K562 (cell line): Measurements from ENCODE around the gene S1PR1. TPM values are rescaled to one million over a fixed set of nuclear protein-coding genes. Genes with fewer than 3 reads are reported as not detected.

ENCODE experiments used
- ARID1B ChIP-seq: fragments of 450-650 bp; IDR thresholded peaks from 2 replicates; pipeline ENCODE4 v1.6.1; 2016; ENCODE audit warnings: antibody characterized with exemption, mild to moderate bottlenecking, inconsistent platforms
- ELK3 ChIP-seq: fragments of 450-650 bp; formaldehyde crosslinking; IDR thresholded peaks from 2 replicates; pipeline ENCODE4 v1.4.0; 2020; ENCODE audit warnings: mild to moderate bottlenecking
- FOXO4 ChIP-seq: fragments of 450-650 bp; formaldehyde crosslinking; IDR thresholded peaks from 2 replicates; pipeline ENCODE4 v1.4.0; 2020; ENCODE audit warnings: mild to moderate bottlenecking, moderate library complexity
- GABPA ChIP-seq: fragments of 200-800 bp; sonication (Bioruptor generic); conservative IDR thresholded peaks from 2 replicates; pipeline ENCODE4 v1.6.1; 2016; ENCODE audit warnings: low read depth, missing genetic modification characterization, missing compliant biosample characterization
- GATA2 ChIP-seq: sonication (generic); formaldehyde crosslinking; IDR thresholded peaks from 2 replicates; pipeline ENCODE4 v1.4.0; 2020; ENCODE audit warnings: mild to moderate bottlenecking, missing genetic modification reagents
- HNRNPH1 ChIP-seq: fragments of 200-400 bp; formaldehyde crosslinking; optimal IDR thresholded peaks from 2 replicates; pipeline ENCODE3; 2017; ENCODE audit warnings: low read depth, mild to moderate bottlenecking, low read length, moderate library complexity
- KAT8 ChIP-seq: fragments of 450-650 bp; IDR thresholded peaks from 2 replicates; pipeline ENCODE4 v1.6.1; 2016; ENCODE audit warnings: low read depth, mild to moderate bottlenecking
- NCOA2 ChIP-seq, 2 experiments: fragments of 450-650 bp; IDR thresholded peaks; 2 replicates each; pipeline ENCODE4 v1.6.1; 2018; ENCODE audit warnings: mild to moderate bottlenecking in 2 of 2, moderate library complexity in 1 of 2; ENCODE audit not compliant: partially characterized antibody in 2 of 2
- PCBP2 ChIP-seq: fragments of 200-400 bp; formaldehyde crosslinking; IDR thresholded peaks from 2 replicates; pipeline ENCODE4 v1.6.1; 2018; ENCODE audit warnings: low read length, low read depth, mild to moderate bottlenecking, moderate library complexity; ENCODE audit not compliant: poor library complexity, severe bottlenecking
- PKNOX1 ChIP-seq: fragments of 450-650 bp; IDR thresholded peaks from 2 replicates; pipeline ENCODE4 v1.6.1; 2016
- PRPF4 ChIP-seq: fragments of 200-400 bp; formaldehyde crosslinking; IDR thresholded peaks from one replicate; pipeline ENCODE4 v1.6.1; 2017; ENCODE audit warnings: low read length, low read depth, mild to moderate bottlenecking; ENCODE audit not compliant: insufficient read depth, poor library complexity, severe bottlenecking
- RNF219 ChIP-seq: fragments of 250-450 bp; sonication (Bioruptor Pico); IDR thresholded peaks from 2 replicates; pipeline ENCODE4 v1.5.0; 2022; ENCODE audit warnings: mild to moderate bottlenecking
- TEAD1 ChIP-seq, 2 experiments: fragments of 450-650 bp in 1 of 2; sonication (generic) in 1 of 2; formaldehyde crosslinking; IDR thresholded peaks; 2 replicates each; pipeline versions ENCODE4 v1.4.0 to v1.8.0; 2020 to 2022; ENCODE audit warnings: mild to moderate bottlenecking in 2 of 2, missing genetic modification reagents in 1 of 2
- TRIM28 ChIP-seq: fragments of 450-650 bp; IDR thresholded peaks from 2 replicates; pipeline ENCODE4 v1.6.1; 2017
- ZBTB1 ChIP-seq: sonication (generic); formaldehyde crosslinking; IDR thresholded peaks from 2 replicates; pipeline ENCODE4 v1.8.1; 2023; ENCODE audit warnings: missing genetic modification reagents, low read depth, mild to moderate bottlenecking, borderline replicate concordance
- ZFX ChIP-seq: sonication (generic); formaldehyde crosslinking; IDR thresholded peaks from 2 replicates; pipeline ENCODE4 v1.8.0; 2022; ENCODE audit warnings: mild to moderate bottlenecking, missing genetic modification reagents, moderate library complexity
- ZNF184 ChIP-seq: sonication (generic); formaldehyde crosslinking; IDR thresholded peaks from 2 replicates; pipeline ENCODE4 v1.5.0; 2020; ENCODE audit warnings: missing genetic modification reagents
- ZNF311 ChIP-seq: fragments of 250-450 bp; sonication (Bioruptor Pico); IDR thresholded peaks from 2 replicates; pipeline ENCODE4 v1.4.0; 2020; ENCODE audit warnings: mild to moderate bottlenecking, moderate library complexity
- ZNF75A ChIP-seq: fragments of 450-650 bp; formaldehyde crosslinking; IDR thresholded peaks from 2 replicates; pipeline ENCODE4 v1.4.0; 2020; ENCODE audit warnings: mild to moderate bottlenecking
- polyA plus RNA-seq, 8 experiments: library from polyadenylated mRNA; depleted of rRNA in 4 of 8; stranded (reverse) in 5 of 8; unstranded in 3 of 8; fragments of >200 nt; fragmentation: Nextera tagmentation in 2 of 8; fragmentation: Illumina TruSeq in 1 of 8; extraction: Ambion mirVana in 2 of 8; extraction: Trizol in 1 of 8; gene quantifications; 2 replicates each; pipeline versions ENCODE4 v1.2.1 to v1.2.3, GENCODE V29; 2011 to 2014; ENCODE audit warnings: inconsistent platforms in 1 of 8, missing spikeins in 1 of 8
- total RNA-seq, 7 experiments: library from RNA; depleted of rRNA in 6 of 7; stranded (reverse); fragments of >200 nt in 6 of 7; fragmentation: Illumina TruSeq in 2 of 7; extraction: Trizol in 2 of 7; gene quantifications; 2 replicates each; pipeline versions ENCODE4 v1.2.1 to v1.2.3, GENCODE V29; 2011 to 2021; ENCODE audit warnings: low replicate concordance in 1 of 7
- TF ChIP-seq, protein P1 (sequence below): fragments of 250-450 bp; sonication (Bioruptor Pico); IDR thresholded peaks from 2 replicates; pipeline ENCODE4 v1.8.0; 2021; ENCODE audit warnings: borderline replicate concordance, mild to moderate bottlenecking, moderate library complexity; ENCODE audit not compliant: poor library complexity, severe bottlenecking
- TF ChIP-seq, protein P2 (sequence below): fragments of 450-650 bp; conservative IDR thresholded peaks from 2 replicates; pipeline ENCODE4 v1.6.1; 2016; ENCODE audit warnings: missing genetic modification characterization, low read depth, mild to moderate bottlenecking, control low read depth, missing compliant biosample characterization

S1PR1 gene
- total and polyA plus RNA-seq, 9 of the 15 experiments (the other 6 are each of a cell fraction or from before 2014, with no cell fraction given): 0.22 to 1.2 (median 0.43) TPM

DNA sequence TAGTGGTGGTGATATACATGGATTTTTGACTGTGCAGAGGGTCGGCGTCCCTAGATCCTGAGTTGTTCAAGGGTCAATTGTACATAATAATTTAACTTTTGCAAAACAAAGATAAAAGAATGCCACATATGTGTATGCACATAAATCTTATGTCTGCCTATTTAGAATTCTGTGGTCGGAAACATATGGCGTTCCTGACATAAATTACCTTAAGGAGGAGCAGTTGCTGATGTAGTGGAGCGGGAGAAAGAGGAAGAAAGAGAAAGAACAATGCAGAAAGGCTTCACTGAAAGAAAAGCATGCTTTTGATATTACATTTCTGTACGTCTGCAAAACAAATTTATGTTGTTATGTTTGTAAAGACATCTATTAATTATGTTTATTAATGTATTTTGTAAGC, 40.0 kb downstream of the S1PR1 start (continued):
- TF ChIP-seq ZBTB1 (CRISPR knock-in tag) (no peak), ELK3 (CRISPR knock-in tag) (no peak), FOXO4 (CRISPR knock-in tag) (no peak), TEAD1 (CRISPR knock-in tag; IDR thresholded peaks at IDR 0.05) (peak in 1 of 2 experiments; percentile 71; a peak in 2 of 4 replicates), PRPF4 (no peak), RNF219 (CRISPR knock-in tag) (no peak), PKNOX1 (peak; percentile 77), NCOA2 (IDR thresholded peaks at IDR 0.05; ENCODE audit: partially characterized antibody in 2 of 2) (no peak), ARID1B (peak; percentile 34; the same call in 1 of the 2 replicates), PCBP2 (no peak), ZNF75A (CRISPR knock-in tag) (no peak), HNRNPH1 (no peak), ZFX (no peak), ZNF311 (CRISPR knock-in tag) (no peak), KAT8 (no peak), TRIM28 (no peak), GATA2 (CRISPR knock-in tag) (no peak), GABPA (0 out of 2 replicates have a peak, but pooled peaks have one; percentile 10), ZNF184 (CRISPR knock-in tag) (no peak)
- TF ChIP-seq, protein P1, sequence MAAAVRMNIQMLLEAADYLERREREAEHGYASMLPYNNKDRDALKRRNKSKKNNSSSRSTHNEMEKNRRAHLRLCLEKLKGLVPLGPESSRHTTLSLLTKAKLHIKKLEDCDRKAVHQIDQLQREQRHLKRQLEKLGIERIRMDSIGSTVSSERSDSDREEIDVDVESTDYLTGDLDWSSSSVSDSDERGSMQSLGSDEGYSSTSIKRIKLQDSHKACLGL (CRISPR knock-in tag): no peak
- TF ChIP-seq, protein P2, sequence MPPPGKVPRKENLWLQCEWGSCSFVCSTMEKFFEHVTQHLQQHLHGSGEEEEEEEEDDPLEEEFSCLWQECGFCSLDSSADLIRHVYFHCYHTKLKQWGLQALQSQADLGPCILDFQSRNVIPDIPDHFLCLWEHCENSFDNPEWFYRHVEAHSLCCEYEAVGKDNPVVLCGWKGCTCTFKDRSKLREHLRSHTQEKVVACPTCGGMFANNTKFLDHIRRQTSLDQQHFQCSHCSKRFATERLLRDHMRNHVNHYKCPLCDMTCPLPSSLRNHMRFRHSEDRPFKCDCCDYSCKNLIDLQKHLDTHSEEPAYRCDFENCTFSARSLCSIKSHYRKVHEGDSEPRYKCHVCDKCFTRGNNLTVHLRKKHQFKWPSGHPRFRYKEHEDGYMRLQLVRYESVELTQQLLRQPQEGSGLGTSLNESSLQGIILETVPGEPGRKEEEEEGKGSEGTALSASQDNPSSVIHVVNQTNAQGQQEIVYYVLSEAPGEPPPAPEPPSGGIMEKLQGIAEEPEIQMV (tag): no peak
